H1 (cell line): ENCODE results near the gene EPB41L4B. TPM values are rescaled to one million over a fixed set of nuclear protein-coding genes. Genes with fewer than 3 reads are reported as not detected.

Experiments
- CTCF ChIA-PET: fragments of 300-600 bp; sonication (Branson Sonifier 250); formaldehyde crosslinking; loops from one replicate; lab custom pipeline; 2021; ENCODE audit not compliant: partially characterized antibody; lab: Charles Lee
- POLR2A ChIA-PET: fragments of 300-600 bp; sonication (Branson Sonifier 250); formaldehyde crosslinking; loops from one replicate; lab custom pipeline; 2021; ENCODE audit warnings: inconsistent platforms; ENCODE audit not compliant: partially characterized antibody; lab: Charles Lee
- DNase-seq, 2 experiments: peaks; one replicate each; pipeline versions ENCODE4 v3.0.0 to v3.0.0-alpha.2; 2010 to 2022; ENCODE audit warnings: low spot score in 2 of 2, low read depth in 1 of 2, mixed read lengths in 1 of 2
- FAIRE-seq: peaks from 2 replicates; lab custom pipeline; 2011; peaks lifted over from hg19 to GRCh38; lab: Jason Lieb, UNC
- H2AFZ ChIP-seq: 2 replicates; pipeline ENCODE4 v1.8.1; 2012; ENCODE audit warnings: low read length, inconsistent platforms
- H2AK5ac ChIP-seq: 2 replicates; pipeline ENCODE4 v1.6.1; 2013; ENCODE audit warnings: low read depth, low read length
- H2BK120ac ChIP-seq: replicated peaks from 2 replicates; pipeline ENCODE3; 2013; ENCODE audit warnings: low read depth, low read length, inconsistent platforms
- H2BK12ac ChIP-seq: 2 replicates; pipeline ENCODE4 v1.6.1; 2013; ENCODE audit warnings: low read depth, low read length
- H2BK15ac ChIP-seq: 2 replicates; pipeline ENCODE4 v1.6.1; 2013; ENCODE audit warnings: low read length
- H2BK20ac ChIP-seq: 2 replicates; pipeline ENCODE4 v1.6.1; 2013; ENCODE audit warnings: low read length
- H2BK5ac ChIP-seq: 2 replicates; pipeline ENCODE4 v1.6.1; 2013; ENCODE audit warnings: low read depth, low read length
- H3K14ac ChIP-seq: 2 replicates; pipeline ENCODE4 v1.6.1; 2013; ENCODE audit warnings: inconsistent platforms; ENCODE audit not compliant: insufficient read length
- H3K18ac ChIP-seq: 2 replicates; pipeline ENCODE4 v1.6.1; 2013; ENCODE audit warnings: low read length; ENCODE audit errors: extremely low read depth
- H3K23ac ChIP-seq: 2 replicates; pipeline ENCODE4 v1.6.1; 2013; ENCODE audit warnings: inconsistent platforms; ENCODE audit not compliant: insufficient read length
- H3K23me2 ChIP-seq: 2 replicates; pipeline ENCODE4 v1.6.1; 2013; ENCODE audit warnings: low read depth, low read length
- H3K27ac ChIP-seq: 2 replicates; pipeline ENCODE4 v1.6.1; 2011; ENCODE audit warnings: low read depth, low read length, inconsistent platforms
- H3K27me3 ChIP-seq, 4 experiments: replicated peaks in 1 of 4; 1 replicate in 1 of 4; 2 replicates in 3 of 4; pipeline versions ENCODE4 v1.6.1 to v1.8.1; 2011 to 2013; ENCODE audit warnings: low read length in 3 of 4, mild to moderate bottlenecking in 3 of 4, inconsistent platforms in 2 of 4, mixed read lengths in 2 of 4, moderate library complexity in 1 of 4; ENCODE audit not compliant: control insufficient read depth in 3 of 4, insufficient read depth in 3 of 4; ENCODE audit errors: extremely low read depth in 1 of 4
- H3K36me3 ChIP-seq, 4 experiments: 2 replicates each; pipeline versions ENCODE4 v1.6.1 to v1.8.1; 2011 to 2013; ENCODE audit warnings: mild to moderate bottlenecking in 4 of 4, low read length in 3 of 4, moderate library complexity in 2 of 4, control low read depth in 1 of 4, inconsistent platforms in 1 of 4; ENCODE audit not compliant: insufficient read depth in 4 of 4, control insufficient read depth in 2 of 4
- H3K4ac ChIP-seq: replicated peaks from 2 replicates; pipeline ENCODE3; 2013; ENCODE audit warnings: low read length, low read depth, mixed read lengths, inconsistent platforms; ENCODE audit not compliant: insufficient read length
- H3K4me1 ChIP-seq, 4 experiments: replicated peaks in 1 of 4; 1 replicate in 1 of 4; 2 replicates in 3 of 4; pipeline versions ENCODE4 v1.6.1 to v1.8.1; 2011 to 2013; ENCODE audit warnings: low read length in 3 of 4, inconsistent platforms in 2 of 4, mixed read lengths in 1 of 4; ENCODE audit not compliant: insufficient read depth in 4 of 4, control insufficient read depth in 3 of 4
- H3K4me2 ChIP-seq, 2 experiments: 2 replicates each; pipeline versions ENCODE4 v1.6.1 to v1.8.1; 2011 to 2013; ENCODE audit warnings: low read depth in 2 of 2, low read length in 2 of 2, control low read depth in 1 of 2, inconsistent platforms in 1 of 2, mild to moderate bottlenecking in 1 of 2; ENCODE audit not compliant: insufficient read depth in 1 of 2
- H3K4me3 ChIP-seq, 4 experiments: fragments of 200-600, 300-600 bp in 1 of 4; sonication (generic), shearing (Covaris generic), sonication (Bioruptor Twin) in 1 of 4; 2 replicates each; pipeline versions ENCODE4 v1.5.1 to v1.8.1; 2011 to 2016; ENCODE audit warnings: low read length in 4 of 4, low read depth in 3 of 4, control low read depth in 2 of 4, inconsistent platforms in 2 of 4, mild to moderate bottlenecking in 2 of 4, mixed read lengths in 1 of 4, moderate library complexity in 1 of 4; ENCODE audit not compliant: insufficient read depth in 2 of 4; ENCODE audit errors: extremely low read depth in 1 of 4
- H3K56ac ChIP-seq: replicated peaks from 2 replicates; pipeline ENCODE3; 2013; ENCODE audit warnings: low read depth, mild to moderate bottlenecking, mixed read lengths, low read length, inconsistent platforms; ENCODE audit not compliant: insufficient read length
- H3K79me1 ChIP-seq: 2 replicates; pipeline ENCODE4 v1.6.1; 2013; ENCODE audit warnings: low read depth, low read length, control low read depth
- H3K79me2 ChIP-seq, 2 experiments: 2 replicates each; pipeline versions ENCODE4 v1.6.1 to v1.8.1; 2012 to 2013; ENCODE audit warnings: low read length in 2 of 2, mild to moderate bottlenecking in 2 of 2, inconsistent platforms in 1 of 2; ENCODE audit not compliant: insufficient read depth in 2 of 2, control insufficient read depth in 1 of 2
- H3K9ac ChIP-seq, 4 experiments: replicated peaks in 1 of 4; 1 replicate in 1 of 4; 2 replicates in 3 of 4; pipeline versions ENCODE4 v1.6.1 to v1.8.1; 2011 to 2013; ENCODE audit warnings: low read depth in 3 of 4, low read length in 3 of 4, control low read depth in 2 of 4, mild to moderate bottlenecking in 2 of 4, moderate library complexity in 2 of 4, inconsistent platforms in 1 of 4; ENCODE audit errors: extremely low read depth in 1 of 4
- H3K9me3 ChIP-seq, 2 experiments: 2 replicates each; pipeline versions ENCODE4 v1.6.1 to v1.8.1; 2012 to 2013; ENCODE audit warnings: mild to moderate bottlenecking in 2 of 2, moderate library complexity in 2 of 2, control low read depth in 1 of 2, inconsistent platforms in 1 of 2, low read depth in 1 of 2, low read length in 1 of 2, mixed read lengths in 1 of 2; ENCODE audit not compliant: insufficient read depth in 2 of 2
- H4K20me1 ChIP-seq, 2 experiments: replicated peaks in 1 of 2; 2 replicates each; pipeline versions ENCODE3 to v1.8.1; 2011 to 2013; ENCODE audit warnings: inconsistent platforms in 2 of 2, low read length in 2 of 2, mild to moderate bottlenecking in 1 of 2; ENCODE audit not compliant: insufficient read depth in 2 of 2, control insufficient read depth in 1 of 2
- H4K5ac ChIP-seq: 2 replicates; pipeline ENCODE4 v1.6.1; 2013; ENCODE audit warnings: low read length, low read depth, mixed read lengths, inconsistent platforms; ENCODE audit not compliant: insufficient read length
- H4K8ac ChIP-seq: 2 replicates; pipeline ENCODE4 v1.8.0; 2013; ENCODE audit warnings: mild to moderate bottlenecking, moderate library complexity, low read length, inconsistent platforms; ENCODE audit not compliant: insufficient read depth; ENCODE audit errors: extremely low read depth
- H4K91ac ChIP-seq: replicated peaks from 2 replicates; pipeline ENCODE3; 2013; ENCODE audit warnings: low read length, mixed read lengths, inconsistent platforms; ENCODE audit not compliant: insufficient read length
- GTF2F1 ChIP-seq: IDR thresholded peaks from 2 replicates; pipeline ENCODE4 v1.6.1; 2012; ENCODE audit warnings: low read depth, low read length, improper control_type of control experiment, borderline replicate concordance
- HDAC2 ChIP-seq, 2 experiments: fragments of 300-600 bp in 1 of 2; sonication (generic) in 1 of 2; IDR thresholded peaks; 2 replicates each; pipeline ENCODE4 v1.6.1; 2011 to 2012; ENCODE audit warnings: low read depth in 2 of 2, low read length in 2 of 2, mild to moderate bottlenecking in 2 of 2, moderate library complexity in 2 of 2, borderline replicate concordance in 1 of 2, inconsistent platforms in 1 of 2
- MAFK ChIP-seq: IDR thresholded peaks from 2 replicates; pipeline ENCODE4 v1.6.1; 2012; ENCODE audit warnings: low read depth, mild to moderate bottlenecking, improper control_type of control experiment, low read length
- SAP30 ChIP-seq: fragments of 300-600 bp; sonication (generic); IDR thresholded peaks from 2 replicates; pipeline ENCODE4 v1.7.1; 2012; ENCODE audit warnings: low read length, moderate library complexity, mild to moderate bottlenecking, inconsistent platforms; ENCODE audit not compliant: insufficient read depth, insufficient replicate concordance
- SUZ12 ChIP-seq: fragments of 200-600 bp; sonication (generic); IDR thresholded peaks from 2 replicates; pipeline ENCODE4 v1.6.1; 2012; ENCODE audit warnings: mild to moderate bottlenecking, inconsistent platforms, low read length, moderate library complexity, mixed read lengths
- polyA plus RNA-seq, 7 experiments: library from polyadenylated mRNA; depleted of rRNA in 3 of 7; stranded (reverse) in 5 of 7; unstranded in 2 of 7; fragments of >200 nt in 5 of 7; fragments of 200-250 nt in 2 of 7; gene quantifications; 1 replicate in 5 of 7; 2 replicates in 1 of 7; 4 replicates in 1 of 7; pipeline versions ENCODE4 v1.2.1 to v1.2.3, GENCODE V29; 2011 to 2013; ENCODE audit warnings: missing spikeins in 2 of 7, mixed read lengths in 2 of 7
- total RNA-seq: library from RNA; stranded (reverse); fragmentation: NEBNext Ultra II Directional; extraction: Animal tissue kit (Norgen Biotek cat#: 25700); gene quantifications from 2 replicates; pipeline ENCODE4 v1.2.1, GENCODE V29; 2021

Gene EPB41L4B
- total and polyA plus RNA-seq, 2 of the 8 experiments (the other 6 are each of a cell fraction or from before 2014, with no cell fraction given), result 11.9 to 25.0 TPM

DNA sequence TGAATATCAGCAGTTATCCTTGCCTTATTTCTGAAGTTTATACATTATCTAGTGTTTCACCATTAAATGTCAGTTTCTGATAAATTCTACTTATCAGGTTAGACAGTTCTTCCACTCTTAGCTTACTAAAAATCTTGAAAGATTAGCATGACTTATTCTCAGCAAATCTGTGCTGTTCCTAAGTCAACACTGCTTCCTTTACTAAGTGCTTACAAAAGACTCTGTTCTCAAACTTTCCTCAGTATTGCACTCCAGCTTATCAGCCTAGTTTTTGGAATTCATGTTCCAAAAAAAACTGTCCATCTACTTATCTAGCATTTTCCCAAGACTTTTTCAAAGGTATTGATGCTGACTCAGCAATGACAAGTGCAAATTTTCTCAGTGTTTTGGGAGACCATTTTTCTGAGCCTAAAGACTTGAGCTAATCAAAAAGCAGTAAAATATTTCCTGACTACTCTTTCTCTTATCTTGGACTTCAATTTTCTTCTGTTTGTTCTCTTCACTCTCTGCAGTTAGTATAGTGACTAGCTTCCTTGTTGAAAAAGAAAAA lies 92.7 kb downstream of the EPB41L4B start:
- no peak overlapping the region for H3K4ac ChIP-seq
- no peak overlapping the region for H3K9ac ChIP-seq
- H2AK5ac ChIP-seq, result no peak overlapping the region
- no peak overlapping the region for H3K4me3 ChIP-seq
- ChIA-PET CTCF (interaction anchor here (1.1 to 3.1 kb wide), 3 partner anchors 22 to 118 kb away, joined by 4 to 18 read pairs (median 4); no protein-coding TSS in a partner anchor), POLR2A (no interaction called here)
- no peak overlapping the region for H3K18ac ChIP-seq
- no peak overlapping the region for H3K56ac ChIP-seq
- no peak overlapping the region for H2BK15ac ChIP-seq
- H3K23me2 ChIP-seq, result no peaks in the 10 kb centered on the region
- H3K27ac ChIP-seq, result no peak overlapping the region
- H2BK12ac ChIP-seq, result no peak overlapping the region
- H3K9me3 ChIP-seq, result no peaks in the 10 kb centered on the region
- FAIRE-seq (no peak), DNase-seq (no peak)
- no peak overlapping the region for H4K8ac ChIP-seq
- TF ChIP-seq GTF2F1, result no peak
- TF ChIP-seq SUZ12, result no peak
- peak; percentile 90 for TF ChIP-seq MAFK
- TF ChIP-seq SAP30, result no peak
- no peak for TF ChIP-seq HDAC2 (IDR thresholded peaks at IDR 0.05; ENCODE audit: borderline replicate concordance in 1 of 2, low read depth in 2 of 2, low read length in 2 of 2)
- H3K36me3 ChIP-seq, result no peaks in the 10 kb centered on the region
- no peaks in the 10 kb centered on the region for H3K27me3 ChIP-seq
- H3K4me2 ChIP-seq, result no peak overlapping the region
- no peak overlapping the region for H2BK20ac ChIP-seq
- no peak overlapping the region for H4K5ac ChIP-seq
- no peak overlapping the region for H2BK120ac ChIP-seq
- no peaks in the 10 kb centered on the region for H3K79me1 ChIP-seq
- no peaks in the 10 kb centered on the region for H3K79me2 ChIP-seq
- no peak overlapping the region for H4K91ac ChIP-seq
- H2BK5ac ChIP-seq, result no peak overlapping the region
- H3K14ac ChIP-seq, result no peak overlapping the region
- H3K23ac ChIP-seq, result no peak overlapping the region
- H2AFZ ChIP-seq, result no peak overlapping the region
- H3K4me1 ChIP-seq, result no peaks in the 10 kb centered on the region
- no peaks in the 10 kb centered on the region for H4K20me1 ChIP-seq
